GM18499 (cell line): ENCODE data around the gene ARPC4.

Experiments used
- ATAC-seq: cut with Tn5 transposase; IDR thresholded peaks from one replicate; pipeline ENCODE4 v1.9.1; 2021; ENCODE audit warnings: moderate number of reproducible peaks; ENCODE audit not compliant: insufficient read depth, unreplicated experiment

Gene ARPC4

DNA sequence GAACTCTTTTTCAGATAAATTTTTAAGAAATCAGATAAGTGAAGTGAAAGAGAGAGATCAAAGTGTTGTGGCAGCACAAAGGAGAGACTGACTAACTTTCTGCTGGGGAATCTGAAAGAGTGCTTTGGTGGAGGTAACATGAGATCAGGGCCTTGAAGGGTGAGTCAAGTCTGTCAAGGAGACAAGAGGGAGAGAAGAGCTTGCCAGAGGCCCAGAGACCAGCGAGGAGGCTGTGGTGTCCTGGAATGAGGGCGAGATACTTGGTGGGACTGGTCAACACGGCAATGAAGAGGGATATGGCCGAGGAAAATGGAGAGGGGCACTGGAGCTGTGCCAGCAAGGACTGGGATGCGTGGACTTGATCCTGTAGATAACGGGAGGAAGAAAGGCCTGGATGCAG is 5.2 kb upstream of the ARPC4 start:
- no peak for ATAC-seq

DNA sequence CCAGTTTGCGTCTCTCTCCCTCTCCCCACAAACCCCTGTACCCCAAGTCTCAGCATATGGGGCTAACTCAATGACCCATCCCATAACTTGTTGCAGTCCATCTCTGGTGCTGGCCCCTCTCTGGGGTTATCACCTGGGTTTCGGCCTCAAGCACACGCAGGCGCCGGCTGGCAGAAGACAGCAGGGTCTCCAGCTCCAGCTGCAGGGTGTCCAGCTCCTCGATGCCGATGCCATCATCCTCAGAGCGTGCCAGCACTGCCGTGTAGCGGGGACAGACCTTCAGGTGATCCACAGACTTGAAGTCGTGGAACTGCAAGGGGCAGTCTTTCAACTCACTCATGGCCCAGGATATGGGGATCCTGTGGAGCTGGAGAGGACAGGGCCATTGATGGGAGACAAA is 1.8 kb upstream of the ARPC4 start:
- ATAC-seq, result no peak

DNA sequence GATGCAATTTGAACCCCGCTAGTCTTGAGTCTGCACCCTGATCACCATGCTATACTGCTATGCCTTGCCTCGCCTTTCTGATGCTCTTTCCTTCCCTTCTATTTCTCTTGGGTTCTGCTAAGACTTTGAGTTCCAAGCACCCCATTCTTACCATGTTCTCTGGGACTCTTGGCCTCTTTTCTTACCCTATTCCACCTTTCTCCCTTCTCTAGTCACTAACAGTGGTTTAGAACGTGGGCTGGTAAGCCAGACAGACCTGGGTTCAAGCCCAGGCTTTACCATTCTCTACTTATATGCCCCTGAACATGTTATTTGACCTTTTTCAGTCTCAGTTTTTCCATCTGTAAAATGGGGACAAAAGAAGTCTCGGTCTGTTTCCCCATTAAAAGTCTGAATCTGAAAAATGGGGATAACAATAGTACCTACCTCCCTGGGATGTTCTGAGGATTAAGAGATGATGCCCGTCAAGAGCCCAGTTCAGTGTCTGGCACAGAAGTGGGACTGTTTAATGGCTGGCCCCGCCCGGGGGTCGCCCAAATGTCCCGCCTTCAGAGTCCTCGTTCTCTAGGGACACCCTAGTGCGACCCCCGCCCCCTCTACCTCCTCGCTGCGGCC is 985 bp upstream of the ARPC4 start:
- ATAC-seq, result no peak

DNA sequence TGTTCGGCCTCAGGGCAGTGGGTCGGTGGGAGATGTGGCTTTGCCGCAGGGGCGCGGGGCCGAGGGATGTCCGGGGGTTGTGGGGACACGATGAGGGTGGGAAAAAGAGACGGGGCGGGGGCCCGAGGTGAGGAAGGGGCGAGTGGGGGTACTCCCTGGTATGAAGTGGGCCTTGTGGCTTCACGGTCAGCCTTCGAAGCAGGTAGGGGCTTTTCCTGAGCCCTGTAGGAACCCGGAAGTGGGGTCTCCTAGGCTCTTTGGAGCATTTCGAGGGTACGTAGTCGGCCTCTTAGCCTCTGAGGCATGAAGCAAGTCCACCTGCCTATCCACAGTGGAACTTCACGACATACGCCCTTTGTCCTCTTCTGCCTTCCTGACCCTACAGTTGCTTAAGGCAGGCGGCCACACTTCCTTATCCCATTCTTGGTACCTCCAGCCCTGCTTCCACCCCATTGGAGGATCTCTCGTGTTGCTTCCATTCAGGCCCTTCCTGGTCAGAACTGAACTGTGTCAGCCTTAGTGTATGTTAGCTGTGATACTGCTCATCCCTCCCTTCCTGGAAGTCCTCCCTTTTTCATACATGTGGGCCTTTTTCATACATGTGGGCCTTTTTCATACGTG is 389 bp downstream of the ARPC4 start:
- no peak for ATAC-seq

DNA sequence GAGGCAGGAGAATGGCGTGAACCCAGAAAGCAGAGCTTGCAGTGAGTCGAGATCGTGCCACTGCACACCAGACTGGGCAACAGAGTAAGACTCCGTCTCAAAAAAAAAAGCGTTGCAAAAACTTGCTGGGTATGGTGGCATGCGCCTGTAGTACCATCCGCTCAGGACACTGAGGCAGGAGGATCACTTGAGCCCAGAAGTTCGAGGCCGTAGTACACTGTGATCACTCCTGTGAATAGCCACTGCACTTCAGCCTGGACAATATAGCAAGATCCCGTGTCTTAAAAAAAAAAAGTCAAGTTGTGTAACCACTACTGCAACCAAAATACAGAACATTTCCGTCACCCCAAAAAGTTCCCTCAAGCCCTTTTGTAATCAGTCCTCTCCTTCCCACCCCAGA is 1.5 kb downstream of the ARPC4 start:
- no peak for ATAC-seq

DNA sequence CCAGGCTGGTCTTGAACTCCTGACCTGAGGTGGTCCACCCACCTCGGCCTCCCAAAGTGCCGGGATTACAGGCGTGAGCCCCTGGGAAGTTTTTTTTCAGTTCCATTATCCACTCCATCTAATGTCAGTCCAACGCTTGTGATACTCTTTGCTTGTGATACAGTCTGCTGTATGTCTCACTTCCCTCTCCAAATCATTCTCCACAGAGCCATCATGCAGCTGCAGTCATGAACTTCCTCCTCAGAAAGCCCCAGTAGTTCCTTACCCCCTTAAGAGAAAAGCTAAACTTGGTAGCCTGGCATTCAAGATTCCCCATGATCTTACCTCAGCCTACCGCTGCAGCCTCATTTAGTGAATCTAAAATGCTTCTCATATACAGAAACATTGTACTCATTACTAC is 2.3 kb downstream of the ARPC4 start:
- ATAC-seq, result no peak

DNA sequence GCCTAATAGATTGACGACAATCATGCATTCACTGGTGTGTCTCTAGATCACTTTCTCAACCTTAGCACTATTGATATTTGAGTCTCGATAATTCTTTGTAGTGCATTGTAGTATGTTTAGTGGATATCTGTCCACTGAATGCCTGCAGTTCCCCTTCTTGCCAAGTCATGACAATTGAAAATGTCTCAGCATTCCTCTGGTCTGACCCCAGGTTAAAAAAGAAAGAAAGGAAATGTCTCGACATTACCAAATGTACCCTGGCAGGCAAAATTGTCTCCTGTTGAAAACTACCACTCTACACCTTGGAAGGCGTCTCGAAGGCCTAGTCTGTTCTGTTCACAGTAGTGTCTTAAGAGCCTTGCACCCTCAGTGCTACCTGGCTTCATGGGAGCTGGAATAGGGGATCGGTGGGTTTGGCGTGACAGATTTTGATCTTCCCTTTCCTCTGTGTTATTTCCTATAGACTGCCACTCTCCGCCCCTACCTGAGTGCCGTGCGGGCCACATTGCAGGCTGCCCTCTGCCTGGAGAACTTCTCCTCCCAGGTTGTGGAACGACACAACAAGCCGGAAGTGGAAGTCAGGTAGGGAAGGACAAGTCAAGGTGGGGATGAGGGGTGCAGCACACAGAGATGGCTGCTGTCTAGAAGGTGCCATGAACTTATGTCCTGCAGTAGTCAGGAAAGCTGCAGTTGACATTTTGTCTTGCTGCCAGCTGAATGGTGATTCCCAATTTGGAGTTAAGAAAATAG is 4.5 kb downstream of the ARPC4 start:
- ATAC-seq, result no peak

DNA sequence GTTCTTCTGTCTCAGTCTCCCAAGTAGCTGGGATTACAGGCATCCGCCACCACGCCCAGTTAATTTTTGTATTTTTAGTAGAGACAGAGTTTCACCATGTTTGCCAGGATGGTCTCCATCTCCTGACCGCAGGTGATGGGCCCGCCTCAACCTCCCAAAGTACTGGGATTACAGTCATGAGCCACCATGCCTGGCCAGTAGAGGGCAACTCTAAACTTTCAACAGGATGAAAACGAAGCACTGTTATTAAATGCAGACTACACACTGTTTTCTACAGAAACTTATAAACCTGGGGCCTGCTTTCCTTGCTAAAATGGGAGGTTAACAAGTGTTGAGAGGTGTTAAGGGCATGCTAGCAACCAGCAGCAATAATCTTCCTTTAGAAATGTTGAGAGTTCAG is 7.6 kb downstream of the ARPC4 start:
- no peak for ATAC-seq

DNA sequence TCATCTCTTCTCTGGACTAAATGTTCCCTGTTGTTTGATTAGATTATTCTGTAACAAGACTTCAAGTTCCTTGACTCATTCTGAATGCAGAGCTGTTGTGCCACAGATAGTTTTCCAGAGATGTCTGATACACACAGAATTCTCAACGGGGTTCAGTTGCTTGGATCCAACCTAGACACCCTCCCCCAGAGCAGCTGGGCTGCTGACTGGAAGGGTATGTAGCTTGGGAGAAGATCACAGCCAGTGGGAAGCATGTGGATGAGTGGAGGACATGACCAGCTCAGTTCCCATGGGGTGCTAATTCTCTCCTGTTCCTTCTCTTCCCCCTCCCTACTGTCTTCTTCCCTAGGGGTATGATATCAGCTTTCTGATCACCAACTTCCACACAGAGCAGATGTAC is 10.6 kb downstream of the ARPC4 start:
- no peak for ATAC-seq

DNA sequence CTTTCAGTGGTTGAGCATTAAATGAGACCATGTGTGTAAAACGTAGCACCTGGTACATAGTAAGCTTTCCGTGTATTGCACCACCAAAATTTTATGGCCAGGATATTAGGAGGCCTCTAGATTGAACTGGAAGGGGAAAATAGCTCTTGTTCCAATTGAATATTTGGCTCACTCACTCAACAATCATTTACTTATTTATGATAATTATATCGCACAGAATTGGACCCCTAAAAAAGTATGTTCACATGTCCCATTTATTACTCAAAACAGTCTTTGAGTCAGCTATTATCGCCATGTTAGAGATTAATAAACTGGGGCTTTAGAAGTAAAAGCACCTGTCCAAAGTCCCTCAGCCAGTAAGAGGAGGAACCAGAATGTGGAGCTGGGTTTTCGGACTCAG is 12.1 kb downstream of the ARPC4 start:
- no peak for ATAC-seq

DNA sequence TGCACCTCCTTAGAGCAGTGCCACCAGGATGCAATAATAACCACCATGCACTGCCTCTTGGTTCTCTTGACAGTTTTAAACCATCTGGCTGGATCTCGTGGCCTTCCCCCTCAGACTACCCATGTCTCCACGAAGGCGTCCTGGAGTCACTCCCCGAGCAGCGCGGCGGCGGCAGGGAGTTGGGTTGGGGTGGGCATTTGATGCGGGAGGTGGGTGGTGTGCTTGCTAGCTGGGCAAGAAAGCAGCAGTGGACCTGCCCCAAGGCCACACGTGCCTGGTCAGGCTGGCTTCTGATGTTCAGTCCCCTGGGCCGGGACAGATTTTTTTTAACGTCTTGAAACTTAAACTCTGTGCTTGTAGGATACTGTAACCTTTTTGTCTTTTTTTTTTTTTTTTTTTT is 13.3 kb downstream of the ARPC4 start:
- no peak for ATAC-seq

DNA sequence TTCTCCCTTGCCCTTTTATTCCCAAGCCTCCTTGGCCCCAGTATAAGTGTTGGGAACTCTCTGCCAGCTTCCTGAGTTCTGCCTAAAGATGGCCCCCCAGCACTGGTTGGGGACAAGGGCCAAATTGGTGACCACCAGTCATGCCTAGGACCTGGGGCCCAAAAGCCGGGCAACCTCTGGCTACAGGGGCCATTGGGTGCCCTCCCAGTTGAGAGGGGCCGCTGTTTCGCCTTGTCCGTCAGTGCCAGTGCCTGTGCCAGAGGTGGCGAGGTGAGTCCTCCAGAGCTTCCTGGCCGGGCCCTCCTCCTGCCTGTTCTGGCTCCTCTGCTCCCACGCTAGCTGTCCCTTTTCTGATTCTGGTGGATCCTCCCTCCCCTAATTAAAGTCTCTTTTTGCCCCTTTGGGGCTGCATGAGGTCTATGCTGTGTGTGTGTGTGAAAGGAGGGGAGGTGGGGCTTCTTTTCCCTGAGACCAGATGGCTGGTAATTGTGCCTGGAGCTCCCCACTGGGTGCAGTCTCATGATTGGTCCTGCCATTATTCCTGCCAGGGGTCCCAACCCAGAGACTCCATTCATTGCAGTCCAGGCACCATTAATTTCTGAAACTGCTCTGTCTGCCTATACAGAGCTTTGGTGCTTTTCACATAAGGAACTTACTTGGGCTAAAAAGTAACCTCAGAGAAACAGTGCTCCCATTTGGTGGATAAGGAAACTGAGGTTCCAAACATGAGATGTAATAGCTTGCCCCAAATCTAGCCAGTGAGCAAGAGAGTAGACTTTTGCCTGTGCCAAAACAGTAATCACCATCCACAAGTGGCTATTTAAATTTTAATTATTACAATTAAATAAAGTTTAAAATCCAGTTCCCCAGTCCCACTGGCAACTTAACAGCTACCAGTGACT is 14.1 kb downstream of the ARPC4 start:
- ATAC-seq, result no peak

DNA sequence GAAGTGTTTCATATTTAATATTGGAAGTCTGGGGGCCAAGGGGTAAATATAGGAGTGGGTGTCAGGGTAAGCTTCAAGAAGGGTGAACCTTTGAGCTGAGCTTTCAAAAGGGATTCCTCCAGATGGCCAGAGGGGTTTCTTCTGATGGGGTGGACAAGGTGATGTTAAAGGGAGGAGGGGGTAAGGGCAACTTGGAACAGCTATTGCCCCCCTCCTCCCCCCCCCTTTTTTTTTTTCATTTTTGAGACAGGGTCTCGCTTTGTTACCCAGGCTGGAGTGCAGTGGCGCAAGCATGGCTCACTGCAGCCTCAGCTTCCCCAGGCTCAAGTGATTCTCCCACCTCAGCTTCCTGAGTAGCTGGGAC is 15.1 kb downstream of the ARPC4 start:
- ATAC-seq, result no peak

DNA sequence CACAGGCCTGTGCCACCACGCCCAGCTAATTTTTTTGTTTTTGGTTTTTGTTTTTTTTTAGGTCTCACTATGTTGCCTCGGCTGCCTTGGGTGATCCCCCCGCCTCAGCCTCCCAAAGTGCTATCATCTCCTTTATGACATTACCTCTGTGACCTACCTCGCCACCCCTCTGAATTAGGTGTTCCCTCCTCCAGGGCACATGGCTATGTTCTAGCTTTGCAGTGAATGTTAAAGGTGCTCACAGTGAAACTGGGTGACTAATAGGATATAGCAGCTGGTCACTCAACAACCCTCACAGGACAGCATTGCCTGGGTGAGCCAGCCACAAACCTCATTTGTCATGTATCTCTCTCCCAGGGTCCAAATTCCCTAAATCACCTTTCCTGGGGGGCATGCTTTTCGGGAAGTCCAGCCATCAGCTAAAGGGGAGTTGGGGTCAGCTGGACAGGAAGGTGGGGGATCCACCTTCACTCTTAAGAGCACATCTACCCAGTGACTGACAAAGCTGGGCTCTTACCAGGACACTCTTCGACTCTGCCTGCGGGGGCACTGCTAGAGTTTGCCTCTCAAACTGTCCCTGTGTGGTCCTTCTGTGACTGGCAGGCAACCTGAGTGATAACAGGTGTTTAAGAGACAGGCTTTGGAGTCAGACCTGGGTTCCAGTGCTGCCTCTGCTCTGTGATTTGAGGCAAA is 15.6 kb downstream of the ARPC4 start:
- no peak for ATAC-seq

DNA sequence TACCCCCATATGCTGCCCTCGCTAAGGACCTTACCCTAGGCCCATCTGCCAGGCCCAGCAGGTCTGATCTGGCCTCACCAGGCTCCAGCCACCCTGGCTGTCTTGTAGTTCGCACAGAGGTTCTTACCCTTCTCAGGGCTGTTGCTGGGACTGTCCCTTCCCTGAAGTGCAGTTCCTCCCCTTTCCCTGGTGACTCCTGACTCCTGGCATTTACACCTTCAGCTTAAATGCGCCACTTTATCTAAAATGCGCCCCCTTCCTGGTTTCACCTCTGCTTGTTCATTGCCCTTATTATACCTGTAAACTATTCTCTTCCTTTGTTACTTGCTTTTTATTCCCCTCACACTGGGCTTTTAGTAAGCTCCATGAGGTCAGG is 16.3 kb downstream of the ARPC4 start:
- no peak for ATAC-seq

DNA sequence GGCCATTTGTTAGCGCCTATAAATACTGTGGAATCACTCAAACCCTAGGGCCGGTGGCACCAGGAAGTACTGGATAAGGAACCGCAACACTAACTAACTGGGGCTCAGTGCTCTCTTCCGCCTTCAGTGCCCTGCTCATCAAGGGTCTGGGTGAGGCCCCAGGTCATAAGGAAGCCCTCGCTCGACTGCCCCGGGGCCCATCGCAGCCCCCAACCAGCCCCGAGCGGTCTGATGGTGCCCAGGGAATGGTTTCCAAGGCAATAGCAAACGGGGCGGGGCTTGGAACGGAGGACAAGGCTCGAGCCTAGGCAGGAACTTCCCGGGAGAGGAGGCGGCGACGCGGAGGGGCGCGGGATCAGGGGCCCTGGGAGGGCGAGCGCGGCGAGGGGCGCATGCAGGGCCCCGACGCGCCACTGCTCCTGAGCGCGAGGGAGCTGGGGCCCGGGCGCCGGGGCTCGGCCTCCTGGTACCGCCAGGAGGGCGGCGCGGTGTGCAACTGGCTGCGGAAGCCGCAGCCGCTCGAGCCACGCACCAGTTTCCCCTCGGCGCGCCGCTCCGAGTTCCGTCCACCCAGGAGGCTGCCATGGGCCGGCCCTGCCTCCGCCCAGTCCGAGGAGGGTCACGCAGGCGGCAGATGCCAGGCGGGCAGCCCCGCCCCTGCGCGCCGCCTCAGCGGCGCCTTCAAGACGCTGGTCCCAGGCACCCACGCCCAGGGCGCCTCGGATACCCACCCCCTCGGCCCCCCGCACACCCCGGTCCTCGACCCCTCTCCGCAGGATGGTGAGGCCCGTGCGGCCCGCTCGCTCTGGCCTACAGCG is 16.9 kb downstream of the ARPC4 start, which contains the start of gene TTLL3:
TTLL3 (plus strand) TSS at position 648 of the 818 bp plus-strand sequence. CDS start 400 bp downstream, outside the sequence.
- no peak for ATAC-seq

DNA sequence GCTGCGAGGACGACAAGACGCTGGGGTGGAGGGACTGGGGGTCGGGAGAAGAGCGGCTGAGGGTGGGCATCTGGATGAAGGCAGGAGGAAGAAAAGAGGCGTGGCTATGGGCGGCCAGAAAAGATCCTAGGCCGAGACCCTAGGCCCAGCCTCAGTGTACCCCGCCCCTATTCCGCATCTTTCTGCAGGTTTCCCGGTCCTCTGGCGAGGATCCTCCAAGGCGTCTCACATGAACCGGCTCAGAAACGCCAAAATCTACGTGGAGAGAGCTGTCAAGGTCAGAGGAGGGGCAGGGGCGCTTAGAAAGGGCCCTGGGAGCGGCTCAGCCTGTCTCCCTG is 17.5 kb downstream of the ARPC4 start:
- no peak for ATAC-seq

DNA sequence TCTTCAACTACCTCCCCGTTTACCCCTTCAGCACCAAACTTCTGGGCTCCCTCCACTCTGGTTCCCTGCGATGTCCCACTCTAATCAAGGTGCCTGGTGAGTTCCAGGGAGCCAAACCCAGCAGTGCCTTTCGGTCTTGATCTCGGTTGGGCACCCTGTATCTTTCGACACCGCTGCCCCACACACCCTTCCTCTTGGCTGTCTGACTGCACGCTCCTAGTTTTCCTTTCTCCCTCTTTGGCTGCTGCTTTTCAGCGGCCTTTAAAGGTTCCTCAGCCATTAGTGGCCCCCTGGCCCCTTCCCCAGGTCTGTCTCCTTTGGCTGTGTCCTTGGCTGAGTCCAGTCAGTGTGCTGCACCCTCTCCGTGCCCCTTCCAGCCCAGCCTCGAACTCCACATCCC is 18.0 kb downstream of the ARPC4 start:
- no peak for ATAC-seq

DNA sequence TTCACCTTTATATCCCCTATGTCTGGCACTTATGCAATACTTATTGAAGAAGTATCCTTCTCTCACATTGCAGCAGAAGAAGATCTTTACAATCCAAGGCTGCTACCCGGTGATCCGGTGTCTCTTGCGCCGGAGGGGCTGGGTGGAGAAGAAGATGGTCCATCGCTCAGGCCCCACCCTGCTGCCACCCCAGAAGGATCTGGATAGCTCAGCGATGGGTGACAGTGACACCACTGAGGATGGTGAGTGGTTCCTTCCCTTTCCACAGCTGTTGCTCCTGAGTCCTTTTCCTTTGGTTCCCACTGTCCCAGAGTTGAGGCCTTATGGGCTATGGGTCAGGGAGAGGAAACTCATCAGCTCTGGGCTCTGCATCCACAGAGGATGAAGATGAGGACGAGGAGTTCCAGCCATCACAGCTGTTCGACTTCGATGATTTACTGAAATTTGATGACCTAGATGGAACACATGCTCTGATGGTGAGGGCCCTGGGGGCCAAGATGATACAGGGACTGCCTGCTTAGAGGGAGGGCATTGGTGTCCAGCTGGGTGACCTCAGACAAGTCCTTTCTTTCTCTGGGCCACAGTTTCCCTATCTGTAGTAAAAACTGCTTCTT is 20.1 kb downstream of the ARPC4 start:
- no peak for ATAC-seq
